ENCODE data around the gene LANCL3.

GRCh38 chrX:37676811-37677210, 105.3 kb downstream of the LANCL3 start:
- TF ChIP-seq CTCF (IDR thresholded peaks at IDR 0.05) = no peak
- TF ChIP-seq POLR2A (IDR thresholded peaks at IDR 0.05) = no peak
- no peak for TF ChIP-seq EP300 (IDR thresholded peaks at IDR 0.05)
- no peak for TF ChIP-seq POLR2AphosphoS5 (IDR thresholded peaks at IDR 0.05)

Data from suprapubic skin (tissue), 4 donors.